ENCODE results near the gene DLK2. TPM values are rescaled to one million over a fixed set of nuclear protein-coding genes. Genes with fewer than 3 reads are reported as not detected.

Gene DLK2
- total RNA-seq, 2 donors from 2014 or later: 1.6 to 2.6 TPM

Other genes with a start within 250 kb of the DLK2 start
- 10 to 100 TPM; 38.3 to 42.3 TPM for gene DNPH1, start 226.1 kb downstream of the DLK2 start, total RNA-seq
- gene TTBK1, start 212.1 kb downstream of the DLK2 start, total RNA-seq: 1 to 10 TPM; 1.1 to 1.2 TPM
- not detected for gene SLC22A7, start 157.3 kb downstream of the DLK2 start, total RNA-seq
- under 1 TPM; 0.82 to 0.90 TPM for gene CRIP3, start 146.7 kb downstream of the DLK2 start, total RNA-seq
- gene ZNF318, start 85.9 kb downstream of the DLK2 start, total RNA-seq: 10 to 100 TPM; 14.4 to 14.5 TPM
- 10 to 100 TPM; 32.8 to 36.4 TPM for gene ABCC10, start 28.0 kb downstream of the DLK2 start, total RNA-seq
- 10 to 100 TPM; 68.6 to 77.2 TPM for gene TJAP1, start 22.0 kb upstream of the DLK2 start, total RNA-seq
- under 1 TPM; 0.32 to 0.43 TPM for gene LRRC73, start 54.8 kb upstream of the DLK2 start, total RNA-seq
- 10 to 100 TPM; 63.9 to 64.4 TPM for gene YIPF3, start 61.4 kb upstream of the DLK2 start, total RNA-seq
- 10 to 100 TPM; 39.1 to 42.4 TPM for gene POLR1C, start 61.5 kb upstream of the DLK2 start, total RNA-seq
- gene XPO5, start 120.5 kb upstream of the DLK2 start, total RNA-seq: 100 to 1,000 TPM; 104 to 150 TPM
- 10 to 100 TPM; 34.8 to 37.3 TPM for gene POLH, start 120.6 kb upstream of the DLK2 start, total RNA-seq
- gene GTPBP2, start 173.7 kb upstream of the DLK2 start, total RNA-seq: 100 to 1,000 TPM in 1 of 2 donors, 10 to 100 TPM in 1; 99.0 to 137 TPM
- gene MAD2L1BP, start 180.3 kb upstream of the DLK2 start, total RNA-seq: 10 to 100 TPM; 40.4 to 41.3 TPM
- under 1 TPM in 1 of 2 donors, not detected in 1; 0.12 TPM for gene RSPH9, start 189.5 kb upstream of the DLK2 start, total RNA-seq
- gene MRPS18A, start 232.2 kb upstream of the DLK2 start, total RNA-seq: 10 to 100 TPM; 60.1 to 69.7 TPM